ENCODE results near the gene TPST2. TPM values are rescaled to one million over a fixed set of nuclear protein-coding genes. Genes with fewer than 3 reads are reported as not detected.

The TPST2 gene
- polyA plus RNA-seq, 1 experiment, result 33.6 TPM

GRCh38 chr22:26485806-26486390 is 104.0 kb downstream of the TPST2 start:
- ChIA-PET POLR2A (interaction anchor here (0.6 kb wide), 1 partner anchor 166 kb away, joined by 6 read pairs; no protein-coding TSS in a partner anchor), CTCF (no interaction called here)
- H3K9me3 ChIP-seq (ENCODE audit: control insufficient read depth, insufficient read depth, low read length), result no peaks in the 10 kb centered on the region
- DNase-seq (ENCODE audit: low read depth, low spot score), result no peak
- no peak overlapping the region for H3K27ac ChIP-seq (ENCODE audit: low read depth, low read length)
- no peaks in the 10 kb centered on the region for H3K27me3 ChIP-seq (ENCODE audit: control insufficient read depth, insufficient read depth, low read length)
- TF ChIP-seq, protein P1, sequence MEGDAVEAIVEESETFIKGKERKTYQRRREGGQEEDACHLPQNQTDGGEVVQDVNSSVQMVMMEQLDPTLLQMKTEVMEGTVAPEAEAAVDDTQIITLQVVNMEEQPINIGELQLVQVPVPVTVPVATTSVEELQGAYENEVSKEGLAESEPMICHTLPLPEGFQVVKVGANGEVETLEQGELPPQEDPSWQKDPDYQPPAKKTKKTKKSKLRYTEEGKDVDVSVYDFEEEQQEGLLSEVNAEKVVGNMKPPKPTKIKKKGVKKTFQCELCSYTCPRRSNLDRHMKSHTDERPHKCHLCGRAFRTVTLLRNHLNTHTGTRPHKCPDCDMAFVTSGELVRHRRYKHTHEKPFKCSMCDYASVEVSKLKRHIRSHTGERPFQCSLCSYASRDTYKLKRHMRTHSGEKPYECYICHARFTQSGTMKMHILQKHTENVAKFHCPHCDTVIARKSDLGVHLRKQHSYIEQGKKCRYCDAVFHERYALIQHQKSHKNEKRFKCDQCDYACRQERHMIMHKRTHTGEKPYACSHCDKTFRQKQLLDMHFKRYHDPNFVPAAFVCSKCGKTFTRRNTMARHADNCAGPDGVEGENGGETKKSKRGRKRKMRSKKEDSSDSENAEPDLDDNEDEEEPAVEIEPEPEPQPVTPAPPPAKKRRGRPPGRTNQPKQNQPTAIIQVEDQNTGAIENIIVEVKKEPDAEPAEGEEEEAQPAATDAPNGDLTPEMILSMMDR (IDR thresholded peaks at IDR 0.05; ENCODE audit: low read depth, low read length), result no peak
- no peak overlapping the region for H3K4me3 ChIP-seq (ENCODE audit: low read depth, low read length)

DNA sequence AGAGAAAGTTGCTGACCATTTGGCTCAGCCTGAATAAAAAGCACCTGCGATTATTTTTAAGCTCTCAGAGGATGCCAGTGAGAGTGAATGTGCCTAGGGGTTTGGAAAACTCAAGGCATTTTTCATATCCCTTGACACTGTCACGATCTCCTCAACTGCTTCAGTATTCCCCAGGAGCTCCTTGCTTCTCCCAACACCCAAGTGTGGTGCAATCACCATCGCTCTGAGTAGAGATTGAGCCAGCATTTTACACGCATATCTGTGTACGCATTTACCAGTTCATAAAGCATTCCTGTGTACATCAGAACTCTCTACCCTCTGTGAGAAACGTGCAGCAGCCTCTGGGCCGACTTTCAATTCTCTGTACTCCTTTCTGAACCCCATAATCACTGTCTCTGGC is 104.9 kb downstream of the TPST2 start:
- no peak for DNase-seq (ENCODE audit: low read depth, low spot score)
- H3K27ac ChIP-seq (ENCODE audit: low read depth, low read length), result no peak overlapping the region
- H3K27me3 ChIP-seq (ENCODE audit: control insufficient read depth, insufficient read depth, low read length), result no peaks in the 10 kb centered on the region
- TF ChIP-seq, protein P1 (IDR thresholded peaks at IDR 0.05; ENCODE audit: low read depth, low read length), result no peak
- ChIA-PET CTCF (interaction anchor here (0.9 to 1.7 kb wide), 2 partner anchors 118 to 181 kb away, joined by 3 to 10 read pairs; no protein-coding TSS in a partner anchor), POLR2A (no interaction called here)
- H3K9me3 ChIP-seq (ENCODE audit: control insufficient read depth, insufficient read depth, low read length), result no peaks in the 10 kb centered on the region
- H3K4me3 ChIP-seq (ENCODE audit: low read depth, low read length), result peak overlapping the region; percentile 14; the same call in 1 of the 2 replicates

GRCh38 chr22:26484360-26484706 is 105.6 kb downstream of the TPST2 start:
- DNase-seq (ENCODE audit: low read depth, low spot score), result no peak
- CTCF ChIA-PET, result interaction anchor here (1.6 to 1.7 kb wide), 2 partner anchors 23 to 182 kb away, joined by 6 to 10 read pairs; no protein-coding TSS in a partner anchor
- H3K9me3 ChIP-seq (ENCODE audit: control insufficient read depth, insufficient read depth, low read length), result no peaks in the 10 kb centered on the region
- peak overlapping the region; percentile 21 for H3K27ac ChIP-seq (ENCODE audit: low read depth, low read length)
- POLR2A ChIA-PET, result no interaction called here
- H3K4me3 ChIP-seq (ENCODE audit: low read depth, low read length), result peak overlapping the region; percentile 91
- H3K27me3 ChIP-seq (ENCODE audit: control insufficient read depth, insufficient read depth, low read length), result no peaks in the 10 kb centered on the region
- TF ChIP-seq, protein P1 (IDR thresholded peaks at IDR 0.05; ENCODE audit: low read depth, low read length), result no peak

- DNase-seq (ENCODE audit: low read depth, low spot score), result peak; percentile 59
- CTCF ChIA-PET, result interaction anchor here (1.1 to 1.7 kb wide), 3 partner anchors 22 to 182 kb away, joined by 3 to 10 read pairs (median 6); no protein-coding TSS in a partner anchor
- Histone ChIP-seq H3K4me3 (ENCODE audit: low read depth, low read length) (peak within 1 kb of the TSS; percentile 91), H3K27me3 (ENCODE audit: control insufficient read depth, insufficient read depth, low read length) (no peaks in the 10 kb centered on the region), H3K9me3 (ENCODE audit: control insufficient read depth, insufficient read depth, low read length) (no peaks in the 10 kb centered on the region), H3K27ac (ENCODE audit: low read depth, low read length) (peak within 1 kb of the TSS; percentile 85)
- POLR2A ChIA-PET, result interaction anchor here (1.0 to 1.1 kb wide), 3 partner anchors 12 to 67 kb away, joined by 4 to 8 read pairs (median 4); partner anchors contain the start of gene TFIP11
- TF ChIP-seq, protein P1 (IDR thresholded peaks at IDR 0.05; ENCODE audit: low read depth, low read length), result no peak
These were observed 106.2 kb downstream of the TPST2 start, which contains the start of the genes HPS4 and SRRD for GRCh38 chr22:26483439-26484359. Gene HPS4 (minus strand): TSS chr22:26483783. CDS start chr22:26481762, 2,021 bp downstream. Gene SRRD (plus strand): TSS chr22:26483877. CDS start chr22:26483891, 14 bp downstream.

Data from AG04450 (cell line).